ENCODE measurements around the gene INSYN2B. TPM values are rescaled to one million over a fixed set of nuclear protein-coding genes. Genes with fewer than 3 reads are reported as not detected.

INSYN2B gene
- total RNA-seq: 3.1 and 3.8 TPM in 2 replicates

GRCh38 chr5:169980418-169981053 is at the start of gene INSYN2B:
Gene INSYN2B (minus strand): TSS chr5:169980495. CDS start chr5:169883898, 96,597 bp downstream.

Other genes starting within 250 kb of the INSYN2B start
- not detected in 2 replicates for gene FOXI1, start 125.4 kb upstream of the INSYN2B start, total RNA-seq